PC-9 (cell line): ENCODE measurements around the gene CACNA2D1.

Experiments
- EZH2 ChIP-seq: fragments of 200-600 bp; sonication (generic); IDR thresholded peaks from 2 replicates; pipeline ENCODE4 v1.8.0; 2017; ENCODE audit warnings: antibody characterized with exemption, low read depth
- TF ChIP-seq, protein P1 (sequence below): fragments of 200-600 bp; sonication (generic); conservative IDR thresholded peaks from 2 replicates; pipeline ENCODE4 v1.6.1; 2017; ENCODE audit warnings: mixed run types, antibody characterized with exemption, mild to moderate bottlenecking, moderate library complexity

DNA sequence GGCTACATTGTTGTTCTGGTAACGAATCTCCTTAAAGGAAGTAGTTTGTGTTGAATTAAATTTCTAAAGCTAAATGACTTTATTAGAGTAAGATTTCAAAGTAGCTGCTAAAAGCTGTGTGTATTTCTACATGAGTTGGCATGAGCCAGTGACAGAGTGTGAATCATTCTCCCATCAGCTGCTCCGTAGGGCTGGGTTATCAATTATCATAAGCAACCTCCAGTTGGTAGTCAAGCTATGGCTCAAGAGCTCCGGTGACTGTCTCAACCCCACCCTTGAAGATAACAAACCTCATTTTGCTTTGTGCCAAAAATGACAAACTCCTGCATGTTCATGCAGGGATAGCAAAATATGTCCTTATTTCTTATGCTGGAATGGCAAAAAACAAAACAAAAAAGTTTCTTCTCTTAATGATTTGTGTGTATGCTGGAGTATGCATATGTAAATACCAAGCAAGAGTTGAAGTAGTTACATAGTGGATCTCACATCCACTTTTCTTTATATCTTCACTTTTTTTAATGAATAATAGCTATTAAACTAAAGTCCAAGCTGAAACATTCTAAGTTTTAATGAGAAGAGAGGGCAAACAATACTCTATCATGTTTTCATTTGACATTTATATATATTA, 249.4 kb downstream of the CACNA2D1 start:
- TF ChIP-seq, protein P1, sequence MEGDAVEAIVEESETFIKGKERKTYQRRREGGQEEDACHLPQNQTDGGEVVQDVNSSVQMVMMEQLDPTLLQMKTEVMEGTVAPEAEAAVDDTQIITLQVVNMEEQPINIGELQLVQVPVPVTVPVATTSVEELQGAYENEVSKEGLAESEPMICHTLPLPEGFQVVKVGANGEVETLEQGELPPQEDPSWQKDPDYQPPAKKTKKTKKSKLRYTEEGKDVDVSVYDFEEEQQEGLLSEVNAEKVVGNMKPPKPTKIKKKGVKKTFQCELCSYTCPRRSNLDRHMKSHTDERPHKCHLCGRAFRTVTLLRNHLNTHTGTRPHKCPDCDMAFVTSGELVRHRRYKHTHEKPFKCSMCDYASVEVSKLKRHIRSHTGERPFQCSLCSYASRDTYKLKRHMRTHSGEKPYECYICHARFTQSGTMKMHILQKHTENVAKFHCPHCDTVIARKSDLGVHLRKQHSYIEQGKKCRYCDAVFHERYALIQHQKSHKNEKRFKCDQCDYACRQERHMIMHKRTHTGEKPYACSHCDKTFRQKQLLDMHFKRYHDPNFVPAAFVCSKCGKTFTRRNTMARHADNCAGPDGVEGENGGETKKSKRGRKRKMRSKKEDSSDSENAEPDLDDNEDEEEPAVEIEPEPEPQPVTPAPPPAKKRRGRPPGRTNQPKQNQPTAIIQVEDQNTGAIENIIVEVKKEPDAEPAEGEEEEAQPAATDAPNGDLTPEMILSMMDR, result no peak
- TF ChIP-seq EZH2, result no peak
